GM18499 (cell line): ENCODE data around the gene DNAH2.

Experiments
- ATAC-seq: cut with Tn5 transposase; IDR thresholded peaks from one replicate; pipeline ENCODE4 v1.9.1; 2021; ENCODE audit warnings: moderate number of reproducible peaks; ENCODE audit not compliant: insufficient read depth, unreplicated experiment

DNAH2 gene

GRCh38 chr17:7716901-7717755 lies at the start of gene DNAH2:
DNAH2 (plus strand) TSS chr17:7717744; CDS start chr17:7719735, 1,991 bp downstream.
- no peak for ATAC-seq

GRCh38 chr17:7668482-7668881 lies 49.1 kb upstream of the DNAH2 start:
- no peak for ATAC-seq

- no peak for ATAC-seq
Observed at GRCh38 chr17:7673239-7673638, 44.3 kb upstream of the DNAH2 start.

GRCh38 chr17:7674934-7675333 lies 42.6 kb upstream of the DNAH2 start:
- no peak for ATAC-seq

- ATAC-seq = no peak
Observed at GRCh38 chr17:7676533-7676932, 41.0 kb upstream of the DNAH2 start.

GRCh38 chr17:7677388-7678067 lies 40.0 kb upstream of the DNAH2 start:
- no peak for ATAC-seq

- no peak for ATAC-seq
Observed at GRCh38 chr17:7684851-7685532, 32.6 kb upstream of the DNAH2 start.

- no peak for ATAC-seq
Observed at GRCh38 chr17:7685533-7686221, 31.9 kb upstream of the DNAH2 start.

- no peak for ATAC-seq
Observed at GRCh38 chr17:7686222-7687071, 31.1 kb upstream of the DNAH2 start.

- ATAC-seq = no peak
Observed at GRCh38 chr17:7687072-7687907, 30.3 kb upstream of the DNAH2 start, which contains the start of gene TP53. TP53 (minus strand) TSS chr17:7687490; CDS start chr17:7676594, 10,896 bp downstream.

- peak; percentile 65 for ATAC-seq
Observed at GRCh38 chr17:7687908-7688807, 29.4 kb upstream of the DNAH2 start, which contains the start of gene WRAP53. WRAP53 (plus strand) TSS chr17:7688477; CDS start chr17:7688649, 172 bp downstream.

GRCh38 chr17:7688808-7689316 lies 28.7 kb upstream of the DNAH2 start:
- no peak for ATAC-seq

GRCh38 chr17:7695586-7695985 lies 22.0 kb upstream of the DNAH2 start:
- ATAC-seq = no peak

GRCh38 chr17:7697828-7698588 lies 19.5 kb upstream of the DNAH2 start:
- no peak for ATAC-seq

GRCh38 chr17:7700510-7700909 lies 17.0 kb upstream of the DNAH2 start:
- no peak for ATAC-seq

- no peak for ATAC-seq
Observed at GRCh38 chr17:7701681-7702080, 15.9 kb upstream of the DNAH2 start.

- no peak for ATAC-seq
Observed at GRCh38 chr17:7702776-7703175, 14.8 kb upstream of the DNAH2 start.
